ENCODE measurements around the gene SEPHS1. TPM values are rescaled to one million over a fixed set of nuclear protein-coding genes. Genes with fewer than 3 reads are reported as not detected.

SEPHS1 gene
- total RNA-seq, 2 donors from 2014 or later = 127 to 268 TPM

DNA sequence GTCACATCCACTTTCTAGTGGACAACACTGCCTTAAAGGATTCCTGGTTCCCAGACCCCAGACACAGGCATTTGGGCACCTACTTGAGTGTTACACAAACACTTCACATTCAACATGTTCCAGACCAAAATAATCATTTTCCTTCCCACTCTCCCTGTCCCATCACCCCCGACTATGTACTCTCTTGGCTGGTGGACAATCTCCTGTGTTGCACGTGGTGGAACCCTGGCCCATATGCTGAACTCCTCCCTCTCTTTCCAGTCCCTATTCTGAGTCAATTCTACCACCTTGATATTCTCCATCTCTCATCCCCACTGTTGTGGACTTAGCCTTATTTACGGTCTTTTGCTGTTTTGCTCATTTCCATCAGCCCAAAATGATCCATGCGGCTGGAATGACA lies 8.3 kb upstream of the SEPHS1 start:
- Mint-ChIP-seq H3K9me3 (no peaks in the 10 kb centered on the region), H3K27me3 (ENCODE audit: insufficient read depth) (peaks cover 10% of the 10 kb centered on the region), H3K27ac (no peak overlapping the region), H3K4me3 (no peak overlapping the region), H3K36me3 (ENCODE audit: low read depth) (no peaks in the 10 kb centered on the region), H3K4me1 (peaks cover 18% of the 10 kb centered on the region)
- H3K27ac ChIP-seq (ENCODE audit: low read depth, low read length) = no peak overlapping the region
- no peak for DNase-seq
- H3K27me3 ChIP-seq (ENCODE audit: control insufficient read depth, insufficient read depth, low read length, poor library complexity, severe bottlenecking) = peaks cover 8% of the 10 kb centered on the region
- 87 to 93% methylated on average over 4 of the region's 4 CpGs for WGBS, 2 experiments (ENCODE audit: insufficient coverage in 1 of 2, insufficient read length in 1 of 2)
- no peak overlapping the region for H3K9ac ChIP-seq (ENCODE audit: extremely low read depth, low read length, poor library complexity, severe bottlenecking)
- no peaks in the 10 kb centered on the region for H3K9me3 ChIP-seq (ENCODE audit: control insufficient read depth, low read length)
- no peak for TF ChIP-seq CTCF (conservative IDR thresholded peaks at IDR 0.05)
- H3K4me3 ChIP-seq (ENCODE audit: low read length) = no peak overlapping the region
- no peaks in the 10 kb centered on the region for H3K4me1 ChIP-seq (ENCODE audit: control insufficient read depth, insufficient read depth, low read length)
- no peaks in the 10 kb centered on the region for H3K36me3 ChIP-seq (ENCODE audit: control insufficient read depth, insufficient read depth, low read length)

DNA sequence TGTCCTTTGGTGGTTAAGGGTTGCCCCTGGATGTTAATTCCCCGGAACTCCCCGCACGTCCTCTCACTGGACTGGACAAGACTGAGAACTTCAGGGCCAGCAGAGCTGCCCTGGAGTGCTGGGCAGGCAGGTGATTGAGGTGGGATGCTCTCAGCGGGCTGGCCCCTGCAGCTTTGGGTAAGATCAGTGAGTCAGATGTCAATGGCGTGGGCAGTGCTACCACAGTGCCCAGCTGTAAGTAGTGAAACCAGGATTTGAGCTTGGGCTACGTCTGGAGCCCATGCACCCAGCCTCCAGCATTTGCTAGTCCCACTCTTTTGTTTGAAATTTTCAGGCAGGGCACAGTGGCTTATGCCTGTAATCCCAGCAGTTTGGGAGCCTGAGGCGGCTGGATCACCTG lies 6.7 kb upstream of the SEPHS1 start:
- no peaks in the 10 kb centered on the region for H3K36me3 Mint-ChIP-seq (ENCODE audit: low read depth)
- DNase-seq = no peak
- Histone ChIP-seq H3K4me3 (ENCODE audit: low read length) (no peak overlapping the region), H3K4me1 (ENCODE audit: control insufficient read depth, insufficient read depth, low read length) (no peaks in the 10 kb centered on the region), H3K9ac (ENCODE audit: extremely low read depth, low read length, poor library complexity, severe bottlenecking) (no peak overlapping the region), H3K27me3 (ENCODE audit: control insufficient read depth, insufficient read depth, low read length, poor library complexity, severe bottlenecking) (peaks cover 23% of the 10 kb centered on the region), H3K27ac (ENCODE audit: low read depth, low read length) (no peak overlapping the region), H3K36me3 (ENCODE audit: control insufficient read depth, insufficient read depth, low read length) (no peaks in the 10 kb centered on the region), H3K9me3 (ENCODE audit: control insufficient read depth, low read length) (no peaks in the 10 kb centered on the region)
- H3K9me3 Mint-ChIP-seq = no peaks in the 10 kb centered on the region
- H3K27ac Mint-ChIP-seq = no peak overlapping the region
- H3K4me3 Mint-ChIP-seq = no peak overlapping the region
- 85 to 95% methylated on average over 4 to 7 of the region's 7 CpGs for WGBS, 2 experiments (ENCODE audit: insufficient coverage in 1 of 2, insufficient read length in 1 of 2)
- peaks cover 10% of the 10 kb centered on the region for H3K27me3 Mint-ChIP-seq (ENCODE audit: insufficient read depth)
- TF ChIP-seq CTCF (conservative IDR thresholded peaks at IDR 0.05) = no peak
- peaks cover 32% of the 10 kb centered on the region for H3K4me1 Mint-ChIP-seq

DNA sequence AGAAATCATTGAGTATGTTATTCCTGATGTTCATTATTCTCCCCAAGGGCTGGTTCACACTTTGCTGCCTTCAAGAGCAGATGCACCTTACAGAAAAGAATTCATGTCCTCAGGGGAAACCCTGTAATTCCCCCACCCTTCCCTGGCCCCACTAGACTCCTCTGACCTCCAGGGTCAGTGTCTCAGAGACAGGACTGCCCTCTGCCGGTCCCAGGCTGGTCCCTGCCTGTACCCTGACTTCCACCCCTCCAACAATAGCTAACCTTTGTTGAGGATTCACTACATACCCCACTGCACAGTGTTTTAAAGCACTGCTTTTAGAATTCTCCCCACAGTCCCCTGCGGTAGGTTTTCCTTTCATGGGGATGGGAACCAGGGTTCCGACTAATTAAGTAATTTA lies 4.4 kb upstream of the SEPHS1 start:
- Histone ChIP-seq H3K27me3 (ENCODE audit: control insufficient read depth, insufficient read depth, low read length, poor library complexity, severe bottlenecking) (peaks cover 23% of the 10 kb centered on the region), H3K4me1 (ENCODE audit: control insufficient read depth, insufficient read depth, low read length) (no peaks in the 10 kb centered on the region), H3K9ac (ENCODE audit: extremely low read depth, low read length, poor library complexity, severe bottlenecking) (no peak overlapping the region), H3K9me3 (ENCODE audit: control insufficient read depth, low read length) (no peaks in the 10 kb centered on the region), H3K4me3 (ENCODE audit: low read length) (no peak overlapping the region), H3K27ac (ENCODE audit: low read depth, low read length) (no peak overlapping the region), H3K36me3 (ENCODE audit: control insufficient read depth, insufficient read depth, low read length) (no peaks in the 10 kb centered on the region)
- H3K27me3 Mint-ChIP-seq (ENCODE audit: insufficient read depth) = peaks cover 10% of the 10 kb centered on the region
- peak; percentile 65 for TF ChIP-seq CTCF (conservative IDR thresholded peaks at IDR 0.05)
- H3K36me3 Mint-ChIP-seq (ENCODE audit: low read depth) = no peaks in the 10 kb centered on the region
- peak overlapping the region; percentile 38 for H3K27ac Mint-ChIP-seq
- peaks cover 40% of the 10 kb centered on the region for H3K4me1 Mint-ChIP-seq
- H3K4me3 Mint-ChIP-seq = no peak overlapping the region
- WGBS, 2 experiments (ENCODE audit: insufficient coverage in 1 of 2, insufficient read length in 1 of 2) = 40 to 49% methylated on average over 2 to 3 of the region's 3 CpGs
- H3K9me3 Mint-ChIP-seq = no peaks in the 10 kb centered on the region
- DNase-seq = peak; percentile 76
